Heart left ventricle (tissue), 13 donors: ENCODE results near the gene FBXO15.

Source experiments
- CTCF ChIP-seq, 12 donors: fragments of 200-600 bp; sonication (generic) in 4 of 12; IDR thresholded peaks; one replicate each; pipeline versions ENCODE4 v1.5.0 to v1.8.0; 2018 to 2022; ENCODE audit warnings: antibody characterized with exemption in 12 of 12, mild to moderate bottlenecking in 5 of 12
- POLR2A ChIP-seq, 2 donors: fragments of 450-650 bp; IDR thresholded peaks; one replicate each; pipeline ENCODE4 v1.6.1; 2017; ENCODE audit warnings: antibody characterized with exemption in 2 of 2, mild to moderate bottlenecking in 2 of 2, moderate library complexity in 2 of 2
- donor health status: ischemic (EF 13 %, LVEDD 7.1; RV severe dilation, severe dysfunction).
- donor health status: DM: no; HTN: yes; CAD: no.
- donor health status: DM: no; HTN: no; CAD: no.
- donor health status: ischemic (EF 25% LVEDD 6.9; RV normal size, moderate dysfunction).
- donor health status: ischemic (EF 25% LVEDD 5.7; RV mildly dilated, moderate dysfunction).
- donor health status: ischemic (EF 35%, LVEDD 5.7; RV mildly dilated, moderate dysfunction).
- donor health status: nonischemic (EF 11% LVEDD 7.7; RV severe dilation, severe dysfunction).
- donor health status: DM: yes; HTN: yes; CAD: no.
- donor health status: PGD.
- donor health status: ischemic (EF 29% LVEDD 5.4; RV normal size, mild dysfunction).
- donor health status: nonischemic (EF 23%, LVEDD 6.1; RV moderate dilation, normal function).

DNA sequence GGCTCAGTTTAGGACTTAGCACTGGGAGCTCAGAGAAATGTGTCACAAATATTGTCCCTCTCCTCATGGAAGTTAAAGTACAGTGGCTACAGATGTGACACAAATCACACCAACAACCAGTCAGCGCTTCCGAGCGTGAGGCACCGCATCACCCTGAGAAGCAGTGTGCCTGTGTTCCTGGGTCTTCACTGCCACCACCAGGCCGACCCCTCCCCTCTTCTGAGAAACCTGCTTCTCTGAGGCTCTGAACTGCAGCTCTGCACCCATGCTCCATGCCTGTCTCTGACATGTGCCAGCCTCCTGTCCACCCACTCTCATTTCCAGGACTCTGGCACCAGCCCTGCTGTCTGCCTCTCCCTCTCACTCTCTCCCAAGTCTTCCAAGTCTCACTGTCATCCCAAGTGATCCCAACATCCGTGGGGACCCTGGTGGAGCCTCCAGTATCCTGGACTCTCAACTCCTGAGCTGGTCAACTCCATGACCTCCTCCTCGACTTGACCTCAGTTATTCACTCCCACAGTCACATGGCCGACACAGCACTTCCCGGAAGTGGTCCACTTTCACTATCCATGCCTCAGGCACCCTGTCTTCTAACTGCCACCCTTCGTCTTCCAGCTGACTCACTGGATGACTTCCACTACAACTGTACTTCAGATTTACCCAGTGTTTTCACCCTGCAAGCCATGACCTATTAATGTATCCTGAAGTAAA, 73.5 kb downstream of the FBXO15 start:
- TF ChIP-seq POLR2A (IDR thresholded peaks at IDR 0.05) (no peak), CTCF (IDR thresholded peaks at IDR 0.05) (no peak)
